Measurements from ENCODE around the gene PTPRU.

GRCh38 chr1:29354511-29355098, 118.3 kb downstream of the PTPRU start:
- no peak for TF ChIP-seq EZH2phosphoT487 (conservative IDR thresholded peaks at IDR 0.05; ENCODE audit: low read length)
- TF ChIP-seq CTCF (IDR thresholded peaks at IDR 0.05; ENCODE audit: insufficient read depth, low read length, poor library complexity, severe bottlenecking), result no peak
